Gastroesophageal sphincter (tissue), 3 donors: ENCODE results near the gene NSUN6.
"Not testable (repeated sequence)": the region's sequence is repeated elsewhere in the genome, so short reads cannot be mapped to it uniquely, and the experiment has no call there.

Experiments used
- CTCF ChIP-seq, 4 experiments: fragments of 200-600 bp in 2 of 4; fragments of 450-650 bp in 2 of 4; sonication (generic) in 1 of 4; IDR thresholded peaks; one replicate each; pipeline ENCODE4 v1.5.1; 2017 to 2019; ENCODE audit warnings: antibody characterized with exemption in 4 of 4, mild to moderate bottlenecking in 2 of 4, moderate library complexity in 2 of 4
- POLR2A ChIP-seq, 2 donors: fragments of 450-650 bp; IDR thresholded peaks; one replicate each; pipeline ENCODE4 v1.6.1; 2017; ENCODE audit warnings: antibody characterized with exemption in 2 of 2, mild to moderate bottlenecking in 2 of 2, moderate library complexity in 1 of 2

GRCh38 chr10:18637400-18637799, 14.0 kb downstream of the NSUN6 start:
- TF ChIP-seq CTCF, POLR2A (IDR thresholded peaks at IDR 0.05): not testable (repeated sequence)
